Measurements from ENCODE around the gene CYP26C1.

The CYP26C1 gene

DNA sequence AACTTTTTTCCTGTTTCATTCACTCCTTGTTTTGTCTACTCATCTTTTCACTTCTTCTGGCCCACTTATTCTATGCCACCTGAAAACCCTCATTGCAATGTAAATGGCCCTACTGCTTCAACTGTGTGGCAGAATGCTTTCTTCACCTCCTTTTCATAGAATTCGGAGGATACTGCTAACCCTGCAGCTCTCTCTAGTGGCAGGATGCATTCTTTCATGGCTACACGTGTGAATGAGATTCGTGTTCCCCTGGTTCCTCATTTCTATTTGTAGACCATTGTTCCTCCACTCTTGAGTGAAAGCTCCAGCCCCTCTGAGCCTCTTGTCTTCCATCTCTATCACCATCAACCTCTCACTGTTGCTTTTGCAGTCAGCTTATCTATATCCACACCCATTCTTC, 20.9 kb upstream of the CYP26C1 start:
- TF ChIP-seq ZNF654 (tag by site-specific recombination; IDR thresholded peaks at IDR 0.05; ENCODE audit: low read depth) (peak; percentile 45; the same call in 1 of the 2 replicates), ZNF473 (tag by site-specific recombination; IDR thresholded peaks at IDR 0.05) (no peak), ZNF221 (tag by site-specific recombination; IDR thresholded peaks at IDR 0.05; ENCODE audit: borderline replicate concordance) (no peak), ZNF133 (tag by site-specific recombination; IDR thresholded peaks at IDR 0.05) (no peak), ZNF510 (tag by site-specific recombination; IDR thresholded peaks at IDR 0.05; ENCODE audit: insufficient replicate concordance) (no peak), ZNF76 (tag by site-specific recombination; IDR thresholded peaks at IDR 0.05; ENCODE audit: borderline replicate concordance, low read depth) (no peak)
- TF ChIP-seq, protein P1, sequence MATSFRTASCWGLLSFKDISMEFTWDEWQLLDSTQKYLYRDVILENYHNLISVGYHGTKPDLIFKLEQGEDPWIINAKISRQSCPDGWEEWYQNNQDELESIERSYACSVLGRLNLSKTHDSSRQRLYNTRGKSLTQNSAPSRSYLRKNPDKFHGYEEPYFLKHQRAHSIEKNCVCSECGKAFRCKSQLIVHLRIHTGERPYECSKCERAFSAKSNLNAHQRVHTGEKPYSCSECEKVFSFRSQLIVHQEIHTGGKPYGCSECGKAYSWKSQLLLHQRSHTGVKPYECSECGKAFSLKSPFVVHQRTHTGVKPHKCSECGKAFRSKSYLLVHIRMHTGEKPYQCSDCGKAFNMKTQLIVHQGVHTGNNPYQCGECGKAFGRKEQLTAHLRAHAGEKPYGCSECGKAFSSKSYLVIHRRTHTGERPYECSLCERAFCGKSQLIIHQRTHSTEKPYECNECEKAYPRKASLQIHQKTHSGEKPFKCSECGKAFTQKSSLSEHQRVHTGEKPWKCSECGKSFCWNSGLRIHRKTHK (tag by site-specific recombination; IDR thresholded peaks at IDR 0.05), result no peak
- TF ChIP-seq, protein P2, sequence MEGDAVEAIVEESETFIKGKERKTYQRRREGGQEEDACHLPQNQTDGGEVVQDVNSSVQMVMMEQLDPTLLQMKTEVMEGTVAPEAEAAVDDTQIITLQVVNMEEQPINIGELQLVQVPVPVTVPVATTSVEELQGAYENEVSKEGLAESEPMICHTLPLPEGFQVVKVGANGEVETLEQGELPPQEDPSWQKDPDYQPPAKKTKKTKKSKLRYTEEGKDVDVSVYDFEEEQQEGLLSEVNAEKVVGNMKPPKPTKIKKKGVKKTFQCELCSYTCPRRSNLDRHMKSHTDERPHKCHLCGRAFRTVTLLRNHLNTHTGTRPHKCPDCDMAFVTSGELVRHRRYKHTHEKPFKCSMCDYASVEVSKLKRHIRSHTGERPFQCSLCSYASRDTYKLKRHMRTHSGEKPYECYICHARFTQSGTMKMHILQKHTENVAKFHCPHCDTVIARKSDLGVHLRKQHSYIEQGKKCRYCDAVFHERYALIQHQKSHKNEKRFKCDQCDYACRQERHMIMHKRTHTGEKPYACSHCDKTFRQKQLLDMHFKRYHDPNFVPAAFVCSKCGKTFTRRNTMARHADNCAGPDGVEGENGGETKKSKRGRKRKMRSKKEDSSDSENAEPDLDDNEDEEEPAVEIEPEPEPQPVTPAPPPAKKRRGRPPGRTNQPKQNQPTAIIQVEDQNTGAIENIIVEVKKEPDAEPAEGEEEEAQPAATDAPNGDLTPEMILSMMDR (tag by site-specific recombination; IDR thresholded peaks at IDR 0.05), result peak; percentile 43; the same call in 1 of the 2 replicates
- Histone ChIP-seq H3K27ac (ENCODE audit: extremely low read depth, low read depth, low read length) (no peak overlapping the region), H3K9me3 (ENCODE audit: control insufficient read depth, insufficient read depth, low read depth, low read length) (no peaks in the 10 kb centered on the region), H3K4me3 (ENCODE audit: low read depth, low read length) (no peak overlapping the region), H3K36me3 (ENCODE audit: control insufficient read depth in 2 of 2, insufficient read depth in 1 of 2, low read length in 2 of 2) (no peaks in the 10 kb centered on the region), H3K4me1 (ENCODE audit: control insufficient read depth, insufficient read depth, low read length) (no peaks in the 10 kb centered on the region)
- ChIA-PET POLR2A (no interaction called here), CTCF (interaction anchor here (0.6 to 1.0 kb wide), 3 partner anchors 34 to 155 kb away, joined by 3 to 4 read pairs (median 3); no protein-coding TSS in a partner anchor)

DNA sequence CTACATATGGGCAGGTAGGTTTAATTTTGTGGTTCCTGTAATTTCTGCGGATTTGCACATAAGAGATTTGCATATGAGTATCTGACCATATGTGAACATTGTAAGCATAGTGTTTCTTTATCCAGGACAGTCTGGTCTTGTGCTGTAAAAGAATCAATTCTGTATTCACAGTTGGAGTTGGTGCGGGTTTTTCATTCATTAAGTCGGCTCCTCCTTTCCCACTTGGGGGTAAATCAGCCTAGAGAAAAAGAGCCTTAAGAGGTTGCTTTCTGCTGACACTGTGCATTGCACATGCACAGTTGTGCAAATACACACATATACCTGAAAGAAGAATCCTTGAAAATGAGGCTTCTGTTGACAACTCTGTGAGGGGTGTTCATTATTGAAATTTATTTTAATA, 6.1 kb upstream of the CYP26C1 start:
- ChIA-PET CTCF (interaction anchor here (0.8 kb wide), 1 partner anchor 25 kb away, joined by 3 read pairs; no protein-coding TSS in a partner anchor), POLR2A (no interaction called here)
- no peaks in the 10 kb centered on the region for H3K4me1 ChIP-seq (ENCODE audit: control insufficient read depth, insufficient read depth, low read length)
- H3K27ac ChIP-seq (ENCODE audit: extremely low read depth, low read depth, low read length), result no peak overlapping the region
- no peak overlapping the region for H3K4me3 ChIP-seq (ENCODE audit: low read depth, low read length)
- H3K9me3 ChIP-seq (ENCODE audit: control insufficient read depth, insufficient read depth, low read depth, low read length), result no peaks in the 10 kb centered on the region
- TF ChIP-seq MEIS1 (CRISPR knock-in tag; IDR thresholded peaks at IDR 0.05; ENCODE audit: borderline replicate concordance), result no peak
- TF ChIP-seq ZNF624 (tag by site-specific recombination; IDR thresholded peaks at IDR 0.05), result no peak
- H3K36me3 ChIP-seq (ENCODE audit: control insufficient read depth in 2 of 2, insufficient read depth in 1 of 2, low read length in 2 of 2), result peaks cover 0 to 11% of the 10 kb centered on the region in 2 experiments; a peak in 1 of 3 replicates

DNA sequence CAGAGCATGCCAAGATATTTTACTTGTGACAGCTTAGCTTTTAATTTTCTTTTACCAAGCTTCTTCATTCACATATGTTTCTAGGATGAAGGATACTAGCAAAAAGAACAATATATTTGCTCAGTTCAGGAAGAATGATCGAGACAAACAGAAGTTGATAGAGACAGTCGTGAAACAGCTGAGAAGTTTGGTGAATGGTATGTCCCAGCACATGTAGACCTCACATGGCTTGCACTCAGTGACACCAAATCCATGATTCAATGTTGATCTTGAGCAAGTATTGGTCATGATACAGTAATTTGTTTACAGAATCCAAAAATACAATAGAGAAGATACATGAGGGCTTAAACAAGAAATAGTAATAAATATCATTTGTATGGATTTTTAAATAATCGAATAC, 2.5 kb upstream of the CYP26C1 start:
- ChIA-PET CTCF (interaction anchor here (1.9 to 3.2 kb wide), 2 partner anchors 22 to 52 kb away, joined by 7 to 13 read pairs; no protein-coding TSS in a partner anchor), POLR2A (no interaction called here)
- Histone ChIP-seq H3K27ac (ENCODE audit: extremely low read depth, low read depth, low read length) (no peak overlapping the region), H3K9me3 (ENCODE audit: control insufficient read depth, insufficient read depth, low read depth, low read length) (no peaks in the 10 kb centered on the region), H3K4me3 (ENCODE audit: low read depth, low read length) (no peak overlapping the region), H3K4me1 (ENCODE audit: control insufficient read depth, insufficient read depth, low read length) (no peaks in the 10 kb centered on the region), H3K36me3 (ENCODE audit: control insufficient read depth in 2 of 2, insufficient read depth in 1 of 2, low read length in 2 of 2) (peaks cover 0 to 26% of the 10 kb centered on the region in 2 experiments; a peak in 1 of 3 replicates)
- TF ChIP-seq, protein P3, sequence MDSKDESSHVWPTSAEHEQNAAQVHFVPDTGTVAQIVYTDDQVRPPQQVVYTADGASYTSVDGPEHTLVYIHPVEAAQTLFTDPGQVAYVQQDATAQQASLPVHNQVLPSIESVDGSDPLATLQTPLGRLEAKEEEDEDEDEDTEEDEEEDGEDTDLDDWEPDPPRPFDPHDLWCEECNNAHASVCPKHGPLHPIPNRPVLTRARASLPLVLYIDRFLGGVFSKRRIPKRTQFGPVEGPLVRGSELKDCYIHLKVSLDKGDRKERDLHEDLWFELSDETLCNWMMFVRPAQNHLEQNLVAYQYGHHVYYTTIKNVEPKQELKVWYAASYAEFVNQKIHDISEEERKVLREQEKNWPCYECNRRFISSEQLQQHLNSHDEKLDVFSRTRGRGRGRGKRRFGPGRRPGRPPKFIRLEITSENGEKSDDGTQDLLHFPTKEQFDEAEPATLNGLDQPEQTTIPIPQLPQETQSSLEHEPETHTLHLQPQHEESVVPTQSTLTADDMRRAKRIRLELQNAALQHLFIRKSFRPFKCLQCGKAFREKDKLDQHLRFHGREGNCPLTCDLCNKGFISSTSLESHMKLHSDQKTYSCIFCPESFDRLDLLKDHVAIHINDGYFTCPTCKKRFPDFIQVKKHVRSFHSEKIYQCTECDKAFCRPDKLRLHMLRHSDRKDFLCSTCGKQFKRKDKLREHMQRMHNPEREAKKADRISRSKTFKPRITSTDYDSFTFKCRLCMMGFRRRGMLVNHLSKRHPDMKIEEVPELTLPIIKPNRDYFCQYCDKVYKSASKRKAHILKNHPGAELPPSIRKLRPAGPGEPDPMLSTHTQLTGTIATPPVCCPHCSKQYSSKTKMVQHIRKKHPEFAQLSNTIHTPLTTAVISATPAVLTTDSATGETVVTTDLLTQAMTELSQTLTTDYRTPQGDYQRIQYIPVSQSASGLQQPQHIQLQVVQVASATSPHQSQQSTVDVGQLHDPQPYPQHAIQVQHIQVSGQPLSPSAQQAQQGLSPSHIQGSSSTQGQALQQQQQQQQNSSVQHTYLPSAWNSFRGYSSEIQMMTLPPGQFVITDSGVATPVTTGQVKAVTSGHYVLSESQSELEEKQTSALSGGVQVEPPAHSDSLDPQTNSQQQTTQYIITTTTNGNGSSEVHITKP (tag by site-specific recombination; IDR thresholded peaks at IDR 0.05), result peak; percentile 79
- TF ChIP-seq, protein P4, sequence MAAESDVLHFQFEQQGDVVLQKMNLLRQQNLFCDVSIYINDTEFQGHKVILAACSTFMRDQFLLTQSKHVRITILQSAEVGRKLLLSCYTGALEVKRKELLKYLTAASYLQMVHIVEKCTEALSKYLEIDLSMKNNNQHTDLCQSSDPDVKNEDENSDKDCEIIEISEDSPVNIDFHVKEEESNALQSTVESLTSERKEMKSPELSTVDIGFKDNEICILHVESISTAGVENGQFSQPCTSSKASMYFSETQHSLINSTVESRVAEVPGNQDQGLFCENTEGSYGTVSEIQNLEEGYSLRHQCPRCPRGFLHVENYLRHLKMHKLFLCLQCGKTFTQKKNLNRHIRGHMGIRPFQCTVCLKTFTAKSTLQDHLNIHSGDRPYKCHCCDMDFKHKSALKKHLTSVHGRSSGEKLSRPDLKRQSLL (tag by site-specific recombination; IDR thresholded peaks at IDR 0.05), result 0 out of 2 replicates have a peak, but pooled peaks have one; percentile 23
- no peak for TF ChIP-seq ZNF521 (tag by site-specific recombination; IDR thresholded peaks at IDR 0.05)
